ENCODE measurements around the gene RAB22A.

The RAB22A gene

DNA sequence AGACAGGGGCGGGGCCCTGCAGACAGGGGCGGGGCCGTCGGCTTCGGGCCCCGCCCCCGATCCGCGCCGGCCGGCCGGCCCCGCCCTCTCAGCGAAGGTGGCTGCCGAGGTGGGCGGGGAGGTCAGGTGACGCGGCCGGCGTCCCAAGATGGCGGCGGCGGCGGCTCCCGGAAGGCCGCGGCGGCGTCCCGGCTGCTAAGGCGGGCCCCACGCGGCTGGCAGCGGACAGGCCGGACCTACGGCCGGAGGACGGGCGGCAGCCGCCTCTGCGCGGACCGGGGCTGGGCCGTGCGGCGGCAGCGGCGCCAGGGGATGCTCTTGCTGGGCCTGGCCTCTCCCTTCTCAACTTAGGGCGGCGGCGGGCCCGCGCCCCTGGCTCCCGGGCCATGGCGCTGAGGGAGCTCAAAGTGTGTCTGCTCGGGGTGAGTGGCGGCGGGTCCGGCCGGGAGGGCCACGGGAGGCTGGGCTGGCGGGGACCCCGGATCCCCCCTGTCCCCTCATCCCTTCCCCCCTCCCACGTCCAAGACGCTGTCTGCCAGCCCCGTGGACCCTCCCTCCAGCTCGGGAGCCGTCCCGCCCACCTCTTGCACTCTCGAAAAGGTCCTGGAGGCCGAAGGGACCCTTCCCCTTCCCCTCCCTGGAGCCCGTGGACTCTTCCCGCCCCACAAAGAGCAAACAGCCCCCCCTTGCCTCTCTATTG, at the start of gene RAB22A:
Gene RAB22A (plus strand): TSS at position 125 of the 700 bp plus-strand sequence. CDS start 262 bp downstream, at position 387.
- DNase-seq (ENCODE audit: insufficient read length, low spot score) (peak; percentile 62), FAIRE-seq (no peak)
- TF ChIP-seq CTCF (IDR thresholded peaks at IDR 0.05; ENCODE audit: insufficient read depth, missing control alignments): no peak

- FAIRE-seq (no peak), DNase-seq (ENCODE audit: insufficient read length, low spot score) (no peak)
These were observed 49.5 kb upstream of the RAB22A start for GRCh38 chr20:58260006-58260405.

GRCh38 chr20:58261660-58262059, 47.9 kb upstream of the RAB22A start:
- no peak for TF ChIP-seq CTCF (IDR thresholded peaks at IDR 0.05; ENCODE audit: insufficient read depth, missing control alignments)
- no peak for FAIRE-seq
- no peak for DNase-seq (ENCODE audit: insufficient read length, low spot score)

More at GRCh38 chr20:58260006-58260405, 49.5 kb upstream of the RAB22A start:
- no peak for TF ChIP-seq CTCF (IDR thresholded peaks at IDR 0.05; ENCODE audit: insufficient read depth, missing control alignments)

DNA sequence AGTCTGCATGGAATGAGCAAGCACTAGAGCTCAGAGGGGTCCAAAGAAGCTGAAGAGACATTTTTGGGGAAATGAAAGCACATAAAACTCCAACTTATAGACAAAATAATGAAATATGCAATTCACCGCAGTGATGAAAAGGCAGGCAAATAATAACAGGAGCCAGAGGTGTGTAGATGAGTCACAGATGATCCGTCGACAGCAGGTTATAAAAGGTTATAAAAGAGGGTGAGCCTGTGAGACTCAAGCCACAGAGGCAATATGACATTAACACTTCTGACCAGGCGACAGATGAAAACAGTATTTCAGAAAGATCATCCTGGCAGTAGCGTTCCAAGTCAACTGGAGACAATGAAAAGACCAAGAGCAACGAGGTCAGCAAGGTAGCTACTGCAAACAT, 45.2 kb upstream of the RAB22A start:
- DNase-seq (ENCODE audit: insufficient read length, low spot score) (no peak), FAIRE-seq (no peak)
- TF ChIP-seq CTCF (IDR thresholded peaks at IDR 0.05; ENCODE audit: insufficient read depth, missing control alignments): no peak

DNA sequence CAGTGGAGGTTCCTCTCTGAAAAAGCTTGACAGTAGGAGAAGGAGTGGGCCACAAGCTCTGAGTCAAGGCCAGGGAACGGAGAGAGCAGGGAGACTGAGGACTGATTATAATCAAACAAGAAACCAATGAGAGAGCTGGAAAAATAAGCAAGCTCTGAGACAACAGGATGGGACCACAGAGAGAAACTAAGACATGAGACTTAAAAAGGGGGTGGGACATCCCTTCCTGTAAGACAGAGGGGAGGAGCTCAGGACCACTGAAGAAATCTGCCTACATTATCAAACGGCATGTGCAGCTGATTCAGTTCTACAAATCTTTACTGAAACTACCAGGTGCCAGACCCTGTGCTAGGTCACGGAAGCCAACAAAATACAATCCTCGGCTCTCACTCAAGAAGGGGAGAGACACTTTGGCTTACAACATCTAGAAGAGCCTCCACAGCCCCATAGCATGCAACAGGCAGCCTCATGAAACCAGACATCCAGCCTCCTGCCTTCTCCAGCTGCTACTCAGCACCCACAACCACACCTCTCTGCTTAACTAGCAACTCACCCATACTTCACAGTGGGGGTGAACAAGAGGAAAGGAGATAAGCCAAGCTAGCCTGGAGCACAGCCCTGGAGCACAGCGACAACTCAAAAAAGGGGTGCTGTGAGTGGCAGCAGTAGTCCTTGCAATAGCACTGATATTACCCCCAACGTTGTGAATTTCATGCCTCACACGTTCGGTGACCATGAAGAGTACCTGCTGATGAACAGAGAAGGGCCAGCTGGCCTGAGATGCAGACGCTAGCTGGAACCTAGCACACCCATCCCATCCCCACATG, 41.9 kb upstream of the RAB22A start:
- DNase-seq (ENCODE audit: insufficient read length, low spot score) (no peak), FAIRE-seq (no peak)
- no peak for TF ChIP-seq CTCF (IDR thresholded peaks at IDR 0.05; ENCODE audit: insufficient read depth, missing control alignments)

DNA sequence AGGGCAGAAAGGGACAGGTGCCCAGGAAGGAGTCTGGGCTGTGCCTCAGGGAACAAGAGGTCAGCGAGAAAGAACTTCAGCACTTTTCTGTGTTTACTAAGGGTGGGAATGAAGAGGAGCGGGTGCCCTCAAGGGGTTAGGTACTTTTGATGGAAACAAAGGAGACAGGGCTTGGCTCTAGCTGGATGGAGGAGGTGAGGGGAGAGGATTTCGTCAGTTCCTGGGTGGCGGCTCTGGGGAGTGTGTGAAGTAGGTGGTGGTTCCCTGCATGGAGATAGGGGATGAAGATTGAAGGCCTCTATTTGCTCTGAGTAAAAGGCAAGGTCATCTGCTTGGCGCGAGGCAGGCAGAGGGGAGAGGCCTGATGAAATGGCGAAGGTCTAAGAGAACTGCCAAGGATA, 41.1 kb upstream of the RAB22A start:
- DNase-seq (ENCODE audit: insufficient read length, low spot score): no peak
- no peak for FAIRE-seq
- no peak for TF ChIP-seq CTCF (IDR thresholded peaks at IDR 0.05; ENCODE audit: insufficient read depth, missing control alignments)
